IPS-11a (cell line): ENCODE measurements around the gene FFAR3.
"Not testable (repeated sequence)": the region's sequence is repeated elsewhere in the genome, so short reads cannot be mapped to it uniquely, and the experiment has no call there.

Source experiments
- H3K4me3 ChIP-seq: one replicate; pipeline ENCODE4 v1.5.1; 2013; ENCODE audit warnings: low read depth, low read length, control low read depth

Gene FFAR3

DNA sequence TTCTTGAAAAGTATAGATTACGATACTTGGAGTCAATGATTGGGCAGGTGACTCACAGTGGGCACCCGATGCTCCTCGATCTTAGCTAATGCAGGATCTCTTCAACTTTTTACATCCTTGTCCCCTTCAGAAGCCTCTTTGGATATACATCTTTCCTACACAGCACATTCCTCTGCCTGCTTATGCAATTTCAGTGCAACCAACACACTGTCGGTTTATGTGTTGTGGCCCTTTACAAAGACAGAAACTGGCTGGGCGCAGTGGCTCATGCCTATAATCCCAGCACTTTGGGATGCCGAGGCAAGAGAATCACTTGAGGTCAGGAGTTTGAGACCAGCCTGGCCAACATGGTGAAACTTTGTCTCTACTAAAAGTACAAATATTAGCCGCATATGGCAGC is 15.2 kb downstream of the FFAR3 start:
- H3K4me3 ChIP-seq: no peak overlapping the region

DNA sequence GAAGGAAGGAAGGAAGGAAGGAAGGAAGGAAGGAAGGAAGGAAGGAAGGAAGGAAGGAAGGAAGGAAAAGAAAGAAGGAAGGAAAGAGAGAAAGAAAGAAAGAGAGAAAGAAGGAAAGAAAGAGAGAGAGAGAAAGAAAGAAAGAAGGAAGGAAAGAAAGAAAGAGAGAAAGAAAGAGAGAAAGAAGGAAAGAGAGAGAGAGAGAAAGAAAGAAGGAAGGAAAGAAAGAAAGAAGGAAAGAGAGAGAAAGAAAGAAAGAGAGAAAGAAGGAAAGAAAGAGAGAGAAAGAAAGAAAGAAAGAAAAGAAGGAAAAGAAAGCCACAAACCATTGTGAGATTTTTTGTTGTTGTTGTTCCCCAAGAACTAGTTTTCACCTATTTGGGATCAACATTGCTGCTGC is 15.8 kb downstream of the FFAR3 start:
- H3K4me3 ChIP-seq: not testable (repeated sequence)

DNA sequence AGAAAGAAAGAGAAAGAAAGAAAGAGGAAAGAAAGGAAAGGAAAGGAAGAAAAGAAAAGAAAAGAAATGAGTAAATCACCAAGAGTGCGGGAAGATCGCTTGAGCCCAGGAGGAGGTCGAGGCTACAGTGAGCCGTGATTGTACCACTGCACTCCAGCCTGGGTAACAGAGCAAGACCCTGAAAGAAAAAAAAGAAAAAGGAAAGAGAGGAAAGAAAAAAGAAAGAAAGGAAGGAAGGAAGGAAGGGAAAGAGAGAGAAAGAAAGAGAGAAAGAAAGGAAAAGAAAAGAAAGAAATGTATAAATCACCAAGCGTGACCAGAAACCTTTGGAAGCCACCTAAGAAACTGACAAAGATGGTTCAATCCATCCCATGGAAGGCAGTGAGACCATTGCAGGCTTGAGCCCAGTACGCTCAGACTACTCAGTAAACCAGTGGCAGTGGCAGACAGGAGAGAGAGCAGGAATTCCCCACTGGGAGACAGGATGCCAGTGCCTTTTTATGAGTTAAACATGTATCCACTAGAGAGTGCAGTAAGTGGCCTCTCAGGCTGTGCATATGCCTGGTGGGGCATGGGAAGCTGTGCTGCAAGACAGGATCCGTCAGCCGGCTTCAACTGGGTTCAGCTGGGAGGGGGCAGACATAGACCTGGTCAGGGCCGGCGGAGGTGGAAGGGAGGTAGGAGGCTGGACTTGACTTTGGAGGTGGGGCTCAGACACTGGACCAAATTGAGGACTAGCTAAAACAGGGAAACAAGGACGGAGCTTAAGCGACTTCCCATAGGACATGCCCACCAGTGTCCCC is 17.4 kb downstream of the FFAR3 start:
- no peak overlapping the region for H3K4me3 ChIP-seq

DNA sequence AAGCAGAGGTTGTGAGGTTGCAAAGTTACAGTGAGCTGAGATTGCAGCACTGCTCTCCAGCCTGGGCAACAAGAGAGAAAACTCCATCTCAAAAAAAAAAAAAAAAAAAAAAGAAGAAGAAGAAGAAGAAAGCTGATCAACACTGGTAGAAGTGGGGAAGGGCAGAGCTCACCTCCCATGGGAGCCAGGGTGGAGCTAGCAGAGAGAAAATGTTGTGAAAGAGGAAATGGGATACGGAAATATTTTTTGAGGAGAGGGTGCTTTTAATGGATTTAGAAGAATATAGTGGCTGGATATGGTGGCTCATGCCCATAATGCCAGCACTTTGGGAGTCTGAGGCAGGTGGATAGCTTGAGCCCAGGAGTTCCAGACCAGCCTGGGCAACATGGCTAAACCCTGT is 19.4 kb downstream of the FFAR3 start:
- no peak overlapping the region for H3K4me3 ChIP-seq

DNA sequence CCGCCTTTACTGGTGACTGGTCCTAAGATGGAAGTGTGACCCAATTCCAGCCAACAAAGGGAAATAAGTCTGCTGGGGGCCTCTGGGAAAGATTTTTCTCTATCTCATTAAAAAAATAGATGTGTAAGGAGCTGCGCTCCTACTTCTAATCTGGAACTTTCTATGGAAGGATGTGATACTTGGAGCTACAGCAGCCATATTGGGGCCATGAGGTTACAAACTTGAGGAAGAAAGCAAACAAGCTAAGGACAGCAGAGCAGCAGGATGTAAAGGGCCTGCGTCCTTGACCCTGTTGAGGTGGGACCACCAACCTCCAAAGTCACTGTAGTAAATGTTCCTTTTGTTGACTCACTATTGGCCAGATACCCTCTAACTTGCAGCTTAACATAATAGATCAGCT is 20.1 kb downstream of the FFAR3 start:
- H3K4me3 ChIP-seq: no peak overlapping the region

DNA sequence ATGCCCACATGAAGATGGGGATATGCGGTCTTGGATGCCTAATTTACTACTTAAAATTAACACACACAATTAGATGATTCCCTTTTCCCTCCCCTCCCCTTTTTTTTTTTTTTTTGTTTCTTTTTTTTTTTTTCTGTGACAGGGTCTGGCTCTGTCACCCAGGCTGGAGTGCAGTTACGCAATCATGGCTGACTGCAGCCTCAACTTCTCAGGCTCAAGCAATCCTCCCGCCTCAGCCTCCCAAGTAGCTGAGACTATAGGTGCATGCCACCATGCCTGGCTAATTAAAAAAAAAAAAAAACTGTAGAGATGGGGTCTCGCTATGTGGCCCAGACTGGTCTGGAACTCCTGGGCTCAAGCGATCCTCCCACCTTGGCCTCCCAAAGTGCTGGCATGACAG is 21.3 kb downstream of the FFAR3 start:
- H3K4me3 ChIP-seq: not testable (repeated sequence)

DNA sequence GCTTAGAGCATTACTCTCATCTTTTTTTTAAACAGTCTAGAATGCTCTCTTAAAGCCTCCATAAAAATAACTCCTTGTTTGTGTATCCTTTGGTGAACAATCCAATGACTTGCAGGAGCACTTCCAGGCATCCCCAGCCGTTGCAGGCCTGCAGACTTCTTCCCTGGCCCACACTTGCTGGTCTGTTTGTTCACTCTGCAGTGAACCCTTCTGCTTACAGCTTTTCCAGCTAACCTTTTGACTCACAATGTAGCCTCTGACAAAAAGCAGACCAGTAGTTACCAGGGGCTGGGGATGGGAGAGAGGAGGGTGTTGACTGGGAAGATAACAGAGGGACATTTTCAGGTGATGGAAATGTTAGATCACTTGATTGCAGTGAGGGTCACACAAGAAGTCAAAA is 21.7 kb downstream of the FFAR3 start:
- H3K4me3 ChIP-seq: no peak overlapping the region

DNA sequence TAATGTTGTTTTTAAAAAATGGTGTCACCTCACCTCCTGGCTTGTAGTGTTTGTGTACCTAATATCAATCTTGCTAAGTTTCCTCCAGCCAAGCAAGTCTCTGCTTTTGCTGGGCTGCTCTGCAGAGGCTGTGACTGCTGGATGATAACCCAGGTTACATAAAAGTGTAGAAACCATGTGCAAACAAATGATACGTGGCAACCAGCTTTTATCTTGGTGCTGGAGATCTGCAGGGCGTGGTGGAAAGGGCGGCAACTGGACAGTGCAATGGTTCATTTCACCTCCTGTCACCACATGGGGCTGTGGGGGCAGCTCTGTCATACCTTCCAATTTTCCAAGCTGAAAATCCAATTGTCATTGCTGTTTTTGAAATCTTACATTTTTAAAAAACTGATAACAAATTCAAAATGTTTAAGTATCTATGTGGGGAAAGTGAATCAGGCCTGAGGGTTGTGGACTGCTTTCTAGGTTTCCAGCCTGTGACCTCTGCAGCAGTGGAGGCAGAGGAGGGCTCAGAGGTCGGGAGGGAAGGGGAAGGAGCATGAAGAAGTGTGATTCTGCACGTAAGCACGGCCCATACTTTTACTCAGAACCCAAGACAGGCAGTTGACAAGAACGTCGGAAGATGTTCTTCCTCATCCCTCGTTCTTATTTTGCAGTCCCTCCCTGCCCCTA is 22.3 kb downstream of the FFAR3 start:
- no peak overlapping the region for H3K4me3 ChIP-seq

DNA sequence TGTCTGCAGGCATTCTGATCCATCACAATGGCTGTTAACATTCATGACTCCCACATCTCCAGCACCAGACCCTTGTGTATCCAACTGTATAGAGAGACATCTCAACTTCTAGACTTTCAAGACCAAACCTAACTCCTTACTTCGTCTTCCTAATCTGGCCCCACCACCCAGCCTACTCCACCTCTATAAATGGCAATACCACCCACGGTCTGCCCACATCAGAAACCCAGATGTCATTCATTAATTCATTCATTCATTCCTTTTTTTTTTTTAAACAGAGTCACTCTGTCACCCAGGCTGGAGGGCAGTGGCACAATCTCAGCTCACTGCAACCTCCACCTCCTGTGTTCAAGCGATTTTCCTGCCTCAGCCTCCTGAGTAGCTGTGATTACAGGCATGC is 23.1 kb downstream of the FFAR3 start:
- H3K4me3 ChIP-seq: no peak overlapping the region

DNA sequence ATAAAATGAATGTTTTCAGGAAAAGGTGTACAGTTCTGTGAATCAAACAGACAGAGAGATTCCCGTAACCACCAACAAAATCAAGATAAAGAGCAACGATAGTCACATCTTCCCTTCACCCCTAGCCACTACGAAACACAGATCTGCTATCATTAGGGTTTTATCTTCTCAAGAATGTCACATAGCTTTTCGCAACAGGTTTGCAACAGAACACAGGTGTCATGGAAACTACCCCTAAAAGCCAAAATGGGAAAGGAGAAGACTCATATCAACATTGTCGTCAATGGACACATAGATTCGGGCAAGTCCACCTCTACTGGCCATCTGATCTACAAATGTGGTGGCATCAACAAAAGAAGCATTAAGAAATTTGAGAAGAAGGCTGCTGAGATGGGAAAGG is 23.7 kb downstream of the FFAR3 start:
- H3K4me3 ChIP-seq: no peak overlapping the region

DNA sequence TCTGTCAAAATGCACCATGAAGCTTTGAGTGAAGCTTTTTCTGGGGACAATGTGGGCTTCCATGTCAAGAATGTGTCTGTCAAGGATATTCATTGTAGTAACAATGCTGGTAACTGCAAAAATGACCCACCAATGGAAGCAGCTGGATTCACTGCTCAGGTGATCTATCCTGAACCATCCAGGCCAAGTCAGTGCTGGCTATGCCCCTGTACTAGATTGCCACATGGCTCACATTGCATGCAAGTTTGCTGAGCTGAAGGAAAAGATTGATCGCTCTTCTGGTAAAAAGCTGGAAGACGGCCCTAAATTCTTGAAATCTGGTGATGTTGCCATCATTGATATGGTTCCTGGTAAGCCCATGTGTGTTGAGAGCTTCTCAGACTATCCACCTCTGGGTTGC is 25.3 kb downstream of the FFAR3 start:
- no peak overlapping the region for H3K4me3 ChIP-seq

DNA sequence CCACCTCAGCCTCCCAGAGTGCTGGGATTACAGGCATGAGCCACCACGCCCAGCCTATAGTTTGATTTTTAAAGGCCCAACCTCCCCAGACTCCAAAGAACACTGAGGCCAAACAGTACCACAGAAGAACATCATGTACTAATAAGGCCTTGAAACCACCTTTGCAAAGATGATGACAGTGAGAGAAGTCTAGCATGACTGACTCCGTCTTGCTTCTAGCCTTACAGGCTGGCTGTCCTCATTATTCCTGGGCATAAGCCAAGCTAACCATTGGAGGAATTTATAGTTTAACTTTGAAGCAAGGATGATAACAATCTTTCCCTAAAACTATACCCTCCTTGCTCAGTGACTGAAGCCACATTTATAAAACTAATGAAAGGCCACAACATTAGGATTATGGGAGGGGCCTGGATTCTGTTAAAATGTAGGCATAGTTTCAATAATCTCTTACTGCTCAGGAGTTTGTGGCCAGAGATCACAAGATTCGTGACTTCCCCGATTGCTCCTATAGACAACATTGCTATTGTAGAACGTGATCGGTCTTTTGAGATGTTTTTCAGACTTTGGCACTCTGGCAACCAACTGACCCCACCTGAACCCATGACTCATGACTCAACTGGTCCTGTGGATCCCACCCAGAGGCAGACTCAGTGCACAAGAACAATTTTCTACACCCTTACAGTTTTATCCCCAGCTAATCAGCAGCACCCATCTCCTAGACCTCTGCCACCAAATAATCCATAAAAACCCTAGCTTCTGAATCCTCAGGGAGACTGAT is 30.2 kb downstream of the FFAR3 start:
- no peak overlapping the region for H3K4me3 ChIP-seq

DNA sequence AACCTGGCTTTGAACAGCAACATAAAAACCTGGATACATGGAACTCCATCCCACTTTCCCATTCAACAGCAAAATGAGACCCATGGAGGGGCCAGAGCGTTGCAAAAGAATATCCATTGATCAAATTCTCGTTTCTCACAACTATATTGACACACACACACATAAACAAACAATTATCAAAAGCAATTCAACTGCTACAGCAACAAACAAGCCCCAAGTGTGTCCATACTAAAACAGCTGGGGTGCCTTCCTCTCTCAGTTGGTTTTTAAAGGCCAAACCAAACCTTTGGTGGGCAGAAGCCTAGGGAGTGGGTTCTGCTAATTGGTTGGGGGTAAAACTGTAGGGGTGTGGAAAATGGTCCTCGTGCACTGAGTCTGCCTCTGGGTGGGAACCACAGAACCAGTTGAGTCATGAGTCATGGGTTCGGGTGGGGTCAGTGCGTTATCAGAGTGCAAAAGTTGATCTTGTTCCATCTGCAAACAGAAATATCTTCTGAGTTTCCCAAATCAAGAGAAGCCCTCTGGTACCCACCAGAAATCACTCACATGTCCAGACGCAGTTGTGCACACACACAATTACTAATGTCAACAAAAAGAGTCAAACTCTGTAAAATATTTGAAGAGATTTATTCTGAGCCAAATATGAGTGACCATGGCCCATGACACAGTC is 31.1 kb downstream of the FFAR3 start:
- no peak overlapping the region for H3K4me3 ChIP-seq

DNA sequence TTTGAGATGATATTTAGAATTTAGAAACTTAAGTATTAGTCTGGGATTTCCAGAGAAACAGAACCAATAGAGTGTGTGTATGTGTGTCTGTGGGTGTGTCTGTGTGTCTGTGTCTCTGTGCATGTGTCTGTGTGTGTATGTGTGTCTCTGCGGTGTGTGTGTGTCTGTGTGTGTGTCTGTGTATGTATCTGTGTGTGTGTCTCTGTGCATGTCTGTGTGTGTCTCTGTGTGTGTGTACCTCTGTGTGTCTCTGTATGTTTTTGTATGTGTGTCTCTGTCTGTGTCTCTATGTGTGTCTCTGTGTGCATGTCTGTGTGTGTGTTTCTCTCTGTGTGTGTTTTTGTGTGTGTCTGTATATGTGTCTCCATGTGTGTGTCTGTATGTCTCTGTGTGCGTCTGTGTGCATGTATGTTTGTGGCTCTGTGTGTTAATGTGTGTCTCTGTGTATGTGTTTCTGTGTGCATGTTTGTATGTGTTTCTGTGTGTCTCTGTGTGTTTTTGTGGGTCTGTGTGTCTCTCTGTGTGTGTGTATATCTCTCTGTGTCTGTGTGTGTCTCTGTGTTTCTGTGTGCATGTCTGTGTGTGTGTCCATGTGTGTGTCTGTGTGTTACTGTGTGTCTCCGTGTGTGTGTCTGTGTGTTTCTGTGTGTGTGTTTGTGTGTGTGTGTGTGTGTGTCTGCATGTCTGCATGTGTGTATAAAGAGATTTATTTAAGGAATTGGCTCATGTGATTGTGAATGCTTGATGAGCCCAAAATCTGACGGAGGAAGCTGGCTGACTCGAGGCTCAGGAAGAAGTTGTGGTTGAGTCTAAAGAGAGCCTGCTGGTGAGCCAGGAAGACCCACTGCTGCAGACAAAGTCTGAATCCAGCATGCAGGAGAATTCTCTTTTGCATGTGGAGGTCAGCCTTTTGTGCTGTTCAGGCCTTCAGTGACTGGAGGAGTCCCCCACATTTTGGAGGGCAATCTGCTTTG is 34.8 kb downstream of the FFAR3 start:
- no peak overlapping the region for H3K4me3 ChIP-seq

DNA sequence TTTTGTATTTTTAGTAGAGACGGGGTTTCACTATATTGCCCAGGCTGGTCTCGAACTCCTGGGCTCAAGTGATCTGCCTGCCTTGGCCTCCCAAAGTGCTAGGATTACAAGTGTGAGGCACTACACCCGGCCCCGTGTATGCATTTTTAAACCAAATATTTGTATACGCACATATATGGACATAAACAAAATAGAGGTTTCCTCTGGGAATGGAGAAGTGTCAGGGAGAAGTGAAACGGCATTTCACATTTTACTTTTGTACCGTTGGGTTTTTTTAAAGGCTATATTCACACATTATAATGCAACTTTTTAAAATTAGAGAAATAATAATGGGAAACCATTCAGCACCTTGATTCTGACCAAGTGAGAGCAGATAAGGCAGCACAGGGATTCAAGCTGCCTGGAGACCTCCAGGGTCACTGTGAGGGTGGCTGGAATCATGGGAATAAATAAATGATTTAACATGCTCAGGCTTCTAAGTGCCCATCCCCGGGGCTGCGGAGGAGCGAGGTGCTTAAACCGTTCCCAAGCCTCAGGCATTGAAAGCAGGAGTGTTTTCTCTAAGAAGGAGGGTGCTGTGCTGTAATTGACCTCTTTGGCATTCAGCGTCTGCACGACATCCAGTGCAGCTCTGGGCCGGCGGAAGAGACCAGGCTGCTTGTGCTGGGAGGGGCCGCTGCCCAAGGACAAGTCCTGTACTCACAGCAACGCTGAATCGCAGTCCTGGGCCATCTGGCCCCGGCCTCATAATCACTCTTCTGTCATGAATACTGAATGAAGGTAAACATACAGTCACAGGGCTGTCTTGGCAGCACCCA is 37.3 kb downstream of the FFAR3 start:
- no peak overlapping the region for H3K4me3 ChIP-seq

DNA sequence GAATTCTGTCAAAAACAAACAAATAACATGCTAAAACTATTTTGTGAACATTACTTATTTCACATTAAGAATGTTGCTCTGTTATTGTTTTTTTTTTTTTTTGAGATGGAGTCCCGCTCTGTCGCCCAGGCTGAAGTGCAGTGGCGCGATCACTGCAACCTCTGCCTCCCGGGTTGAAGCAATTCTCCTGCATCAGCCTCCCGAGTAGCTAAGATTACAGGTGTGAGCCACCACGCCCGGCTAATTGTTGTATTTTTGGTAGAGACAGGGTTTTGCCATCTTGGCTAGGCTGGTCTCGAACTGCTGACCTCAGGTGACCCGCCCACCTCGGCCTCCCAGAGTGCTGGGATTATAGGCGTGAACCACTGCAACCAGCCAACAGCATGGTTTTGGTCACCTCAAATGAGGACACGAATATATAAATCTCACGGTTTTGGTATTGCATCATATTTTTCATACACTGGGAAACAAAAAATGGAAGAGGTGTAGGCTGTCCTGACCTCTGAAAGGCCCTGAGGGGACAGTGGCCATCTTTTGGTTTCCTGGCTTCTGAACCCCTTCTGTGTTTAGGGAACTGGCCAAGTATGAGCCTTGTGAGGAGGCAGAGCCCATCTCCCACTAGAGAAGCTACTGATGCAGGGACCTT is 38.1 kb downstream of the FFAR3 start:
- no peak overlapping the region for H3K4me3 ChIP-seq

DNA sequence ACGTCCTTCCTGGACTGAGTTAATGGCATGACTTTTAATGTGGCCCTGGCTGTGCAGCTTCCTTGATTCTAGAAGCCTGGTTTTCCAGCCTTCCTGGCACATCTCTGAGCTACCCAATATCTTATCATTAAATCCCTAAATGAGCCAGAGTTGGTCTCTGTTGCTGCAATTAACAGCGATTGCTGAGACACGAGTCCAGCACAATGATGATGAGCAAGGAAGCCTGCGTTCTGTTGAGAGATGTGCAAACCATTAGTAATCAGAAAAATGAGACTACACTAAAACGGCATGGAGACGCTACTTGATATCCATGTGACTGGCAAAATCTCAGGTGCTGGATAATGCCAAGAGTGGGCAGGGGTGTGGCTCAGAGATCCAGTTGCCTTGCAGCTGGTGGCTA is 38.8 kb downstream of the FFAR3 start:
- no peak overlapping the region for H3K4me3 ChIP-seq

DNA sequence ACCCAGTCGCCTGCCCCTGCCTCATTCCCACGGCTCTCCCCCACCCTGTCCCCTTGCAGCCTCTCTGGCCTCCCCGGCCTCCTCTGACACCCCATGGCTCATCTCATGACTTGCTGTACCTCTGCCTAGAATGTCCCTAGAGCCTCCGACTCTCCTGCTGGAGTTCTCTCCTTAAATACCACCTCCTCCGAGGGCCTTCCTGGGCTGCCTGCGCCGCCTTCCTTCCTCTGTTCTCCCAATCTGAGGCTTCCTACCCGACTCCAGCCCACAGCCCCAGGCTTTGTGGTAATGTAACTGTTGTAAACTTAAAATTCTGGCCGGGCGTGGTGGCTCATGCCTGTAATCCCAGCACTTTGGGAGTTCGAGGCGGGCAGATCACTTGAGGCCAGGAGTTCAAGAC is 40.3 kb downstream of the FFAR3 start:
- no peak overlapping the region for H3K4me3 ChIP-seq

DNA sequence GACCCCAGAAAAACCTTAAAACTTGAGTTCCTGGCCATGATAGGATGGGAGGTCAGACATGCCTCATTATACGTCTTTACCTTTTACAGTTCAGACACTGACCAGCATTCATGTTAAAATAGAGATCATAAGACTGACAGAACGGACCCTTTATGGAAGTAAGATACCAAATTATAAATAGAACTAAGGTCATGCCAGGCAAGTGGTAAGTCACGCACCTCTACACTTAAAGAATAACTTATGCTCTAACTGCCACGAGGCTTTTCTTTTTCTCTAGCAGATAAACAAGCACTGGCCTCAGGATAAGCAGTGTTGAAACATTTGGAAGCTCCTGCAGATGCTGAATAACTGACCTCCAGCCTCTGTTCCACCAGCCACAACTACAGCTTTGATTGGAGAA is 41.0 kb downstream of the FFAR3 start:
- no peak overlapping the region for H3K4me3 ChIP-seq
